Measurements from ENCODE around the gene CDH18.

CDH18 gene

GRCh38 chr5:19565466-19565865, 422.5 kb downstream of the CDH18 start:
- DNase-seq = no peak

DNA sequence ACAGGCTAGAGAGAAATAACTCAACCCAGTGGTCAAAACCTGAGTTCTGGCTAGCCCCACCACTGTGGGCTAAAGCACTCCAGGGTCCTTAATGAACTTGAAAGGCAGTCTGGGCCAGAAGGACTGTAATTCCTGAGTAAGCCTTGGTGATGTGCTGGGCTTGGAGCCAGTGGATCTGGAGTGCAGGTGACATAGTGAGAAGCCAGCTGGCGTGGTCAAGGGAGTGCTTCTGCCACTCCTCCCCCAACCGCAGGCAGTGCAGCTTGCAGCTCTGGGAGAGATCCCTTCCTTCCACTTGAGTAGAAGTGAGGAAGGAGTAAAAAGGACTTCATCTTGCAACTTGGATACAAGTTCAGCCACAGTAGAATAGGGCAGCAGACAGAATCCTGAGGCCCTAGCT, 424.0 kb downstream of the CDH18 start:
- DNase-seq = no peak

DNA sequence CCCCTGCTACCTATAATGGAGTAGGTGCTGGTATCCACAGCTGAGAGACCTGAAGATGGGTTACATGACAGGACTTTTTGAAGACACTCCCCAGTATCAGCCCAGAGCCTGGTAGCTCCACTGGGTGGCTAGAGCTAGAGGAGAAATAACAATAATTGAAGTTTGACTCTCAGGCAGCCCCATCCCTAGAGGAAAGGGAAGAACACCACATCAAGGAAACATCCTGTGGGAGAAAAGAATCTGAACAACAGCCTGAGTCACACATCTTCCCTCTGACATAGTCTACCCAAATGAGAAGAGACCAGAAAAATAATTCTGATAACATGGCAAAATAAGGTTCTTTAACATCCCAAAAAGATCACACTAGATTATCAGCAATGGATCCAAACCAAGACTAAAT, 432.1 kb downstream of the CDH18 start:
- DNase-seq = no peak

DNA sequence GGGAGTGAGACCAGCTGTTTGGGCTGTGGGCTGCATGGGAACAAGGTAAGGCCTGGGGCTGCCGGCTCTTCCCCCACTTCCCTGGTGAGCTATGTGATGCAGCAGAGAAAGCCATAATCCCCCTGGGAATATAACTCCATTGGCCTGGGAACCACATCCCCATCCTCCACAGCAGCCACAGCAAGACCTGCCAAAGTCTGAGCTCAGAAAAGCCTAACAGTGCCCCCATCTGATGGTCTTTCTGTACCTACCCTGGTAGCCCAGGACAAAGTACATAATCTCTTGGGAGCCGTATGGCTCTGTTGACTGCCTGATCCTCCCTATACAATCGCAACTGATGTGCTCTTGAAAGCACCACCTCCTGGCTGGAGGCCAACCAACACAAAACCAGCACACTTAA, 432.6 kb downstream of the CDH18 start:
- DNase-seq = no peak

DNA sequence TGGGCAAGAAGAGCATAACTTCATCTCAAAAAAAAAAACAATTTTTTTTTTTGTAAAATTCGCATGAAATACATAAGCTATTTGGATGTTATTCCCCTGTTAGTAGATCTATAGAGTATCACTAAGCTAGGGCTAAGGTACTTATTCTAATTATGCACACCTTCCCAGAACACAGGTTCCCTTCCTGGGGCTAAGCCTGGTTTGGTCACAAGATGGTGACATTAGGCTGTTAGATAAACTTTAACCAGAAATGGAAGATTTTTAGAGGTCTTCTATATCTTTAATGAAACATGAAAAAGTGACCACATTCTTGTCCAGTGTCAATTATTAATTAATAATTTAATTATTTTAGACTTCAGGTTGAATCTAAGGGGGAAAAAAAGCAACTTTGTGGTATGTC, 433.5 kb downstream of the CDH18 start:
- no peak for DNase-seq

DNA sequence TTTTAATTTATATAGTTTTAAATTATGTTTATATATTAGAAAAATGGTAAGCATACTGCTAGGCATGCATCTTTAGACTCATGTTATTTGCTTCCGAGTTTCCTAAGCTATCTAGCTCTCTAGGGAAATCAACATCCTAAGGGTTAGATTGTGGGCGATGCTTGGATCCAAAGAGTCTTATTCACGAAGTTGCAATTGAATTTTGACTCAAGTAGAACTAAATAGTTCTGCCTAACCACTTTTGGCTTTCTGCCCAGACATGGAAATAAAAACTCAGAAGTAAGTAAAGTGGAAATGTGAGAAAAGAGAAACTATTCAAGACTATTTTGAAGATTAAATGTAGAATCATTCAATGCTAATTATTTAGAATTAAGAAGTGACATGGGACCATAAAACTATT, 440.4 kb downstream of the CDH18 start:
- no peak for DNase-seq

- DNase-seq = no peak
Measured at GRCh38 chr5:19546521-19546920, 441.5 kb downstream of the CDH18 start.

DNA sequence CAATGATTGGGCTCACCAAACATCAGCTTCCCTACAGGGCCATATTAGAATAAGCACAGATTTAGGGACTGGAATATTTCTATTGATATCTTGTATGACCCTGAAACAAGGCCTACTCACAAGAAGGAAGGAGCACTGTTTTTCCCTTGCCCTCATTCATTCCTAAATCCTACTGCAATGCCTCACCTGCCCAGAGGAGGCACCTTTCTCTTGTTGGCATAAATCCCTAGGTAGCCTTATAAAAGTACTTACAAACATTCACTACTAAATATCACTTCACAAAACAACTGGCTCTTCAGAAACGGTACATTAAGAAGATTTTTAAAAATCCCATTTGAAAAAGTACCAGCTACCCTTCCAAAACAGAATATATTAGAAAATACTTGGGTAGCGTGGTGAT, 449.4 kb downstream of the CDH18 start:
- no peak for DNase-seq

- DNase-seq = no peak
Measured at GRCh38 chr5:19536387-19536786, 451.6 kb downstream of the CDH18 start.

DNA sequence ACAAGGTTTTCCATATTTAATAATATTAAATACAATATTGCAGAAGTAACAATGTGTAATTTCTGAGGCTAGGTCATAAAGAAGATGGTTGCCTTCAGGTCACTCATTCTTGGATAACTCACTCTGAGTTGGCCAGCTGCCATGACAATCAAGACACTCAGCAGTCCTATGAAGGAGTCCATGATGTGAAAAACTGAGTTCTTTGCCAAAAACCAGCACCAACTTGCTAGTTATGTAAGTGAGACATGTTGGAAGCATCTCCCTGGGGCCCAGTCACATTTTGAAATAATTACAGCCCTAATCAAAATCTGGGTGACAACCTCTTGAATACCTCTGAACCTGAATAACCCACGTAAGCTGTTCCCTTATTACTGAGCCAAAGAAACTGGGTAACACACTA, 453.2 kb downstream of the CDH18 start:
- DNase-seq = no peak

GRCh38 chr5:19532936-19533335, 455.1 kb downstream of the CDH18 start:
- no peak for DNase-seq

DNA sequence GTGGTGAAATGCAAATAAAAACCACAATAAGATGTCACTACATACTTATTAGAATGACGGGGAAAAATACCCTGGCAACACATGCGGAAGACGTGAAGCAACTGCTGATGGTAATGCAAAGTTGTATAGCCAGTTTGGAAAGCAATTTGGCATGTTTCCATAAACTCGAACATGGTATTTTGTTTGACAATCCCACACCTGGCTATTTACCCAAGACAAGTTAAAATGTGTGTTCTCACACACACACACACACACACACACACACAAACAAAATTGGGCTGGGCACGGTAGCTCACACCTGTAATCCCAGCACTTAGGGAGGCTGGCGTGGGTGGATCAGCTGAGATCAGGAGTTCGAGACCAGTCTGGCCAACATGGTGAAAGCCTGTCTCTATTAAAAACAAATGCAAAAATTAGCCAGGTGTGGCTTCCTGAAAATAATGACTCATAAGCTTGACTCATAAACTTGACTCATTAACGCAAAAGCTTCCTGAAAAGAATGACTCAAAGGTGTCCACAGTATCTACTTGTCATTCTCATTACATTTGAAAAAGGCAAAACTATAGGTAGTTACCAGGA, 456.5 kb downstream of the CDH18 start:
- no peak for DNase-seq

DNA sequence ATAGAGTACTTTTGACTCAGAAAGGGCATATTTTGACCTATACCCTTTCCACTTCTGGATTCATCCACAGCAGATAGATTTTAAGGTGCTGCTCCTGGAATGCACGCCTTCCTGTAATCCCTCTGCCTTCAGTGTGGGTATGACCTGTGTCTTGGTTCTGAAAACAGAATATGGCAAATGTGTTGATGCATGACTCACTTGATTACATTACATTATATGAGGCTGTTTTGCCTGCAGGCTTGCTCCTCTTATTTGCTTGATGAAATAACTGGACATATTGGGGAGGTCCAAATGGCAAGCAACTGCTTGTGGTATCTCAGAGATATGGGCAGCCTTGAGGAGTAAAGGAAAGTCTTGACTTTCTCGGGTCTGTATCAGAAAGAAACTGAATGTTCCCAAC, 468.6 kb downstream of the CDH18 start:
- no peak for DNase-seq

GRCh38 chr5:19498852-19499251, 489.1 kb downstream of the CDH18 start:
- no peak for DNase-seq

DNA sequence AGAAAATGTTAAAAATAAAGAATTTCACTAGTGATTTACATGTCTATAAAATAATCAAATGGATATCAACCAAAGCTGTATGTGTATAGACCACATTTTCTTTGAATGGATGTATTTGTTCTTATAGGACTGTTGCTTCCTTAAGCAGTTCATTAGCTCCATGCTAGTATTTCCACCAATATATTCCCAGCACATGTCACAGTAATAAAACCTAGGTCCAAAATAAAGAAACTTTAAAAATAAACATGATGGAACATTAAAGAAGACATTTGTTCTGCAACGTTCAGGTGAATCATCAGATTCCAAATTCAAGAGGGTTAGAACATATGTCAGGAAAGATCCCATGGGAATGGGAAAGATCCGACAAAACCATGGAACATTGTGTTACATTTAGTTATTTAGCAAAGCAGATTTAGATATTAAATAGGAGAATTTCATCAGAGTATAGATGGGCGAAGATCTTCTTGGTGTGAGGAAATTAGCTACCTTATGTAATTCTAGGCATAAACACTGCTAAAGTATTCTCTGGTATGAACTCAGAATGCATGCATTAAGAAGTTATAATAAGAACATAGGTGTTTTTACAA, 490.7 kb downstream of the CDH18 start:
- DNase-seq = no peak

DNA sequence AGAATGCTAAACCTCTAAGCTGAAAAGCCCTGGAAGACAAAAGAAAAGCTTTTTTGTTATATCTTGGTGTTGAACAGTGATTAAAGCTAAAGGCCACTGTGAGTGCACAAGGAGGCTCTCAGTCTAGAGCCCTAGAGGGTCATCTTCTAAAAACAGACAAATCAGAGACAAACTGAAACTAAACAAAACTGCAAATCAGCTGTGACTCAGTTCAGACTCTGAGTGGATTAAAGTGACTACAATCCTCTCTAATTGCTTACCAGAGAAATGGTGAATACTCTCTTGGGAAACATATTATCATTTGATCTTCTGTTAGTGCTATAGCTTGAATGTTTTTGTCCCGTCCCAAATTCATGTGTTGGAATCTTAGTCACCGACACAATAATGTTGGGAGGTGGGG, 491.9 kb downstream of the CDH18 start:
- no peak for DNase-seq

DNA sequence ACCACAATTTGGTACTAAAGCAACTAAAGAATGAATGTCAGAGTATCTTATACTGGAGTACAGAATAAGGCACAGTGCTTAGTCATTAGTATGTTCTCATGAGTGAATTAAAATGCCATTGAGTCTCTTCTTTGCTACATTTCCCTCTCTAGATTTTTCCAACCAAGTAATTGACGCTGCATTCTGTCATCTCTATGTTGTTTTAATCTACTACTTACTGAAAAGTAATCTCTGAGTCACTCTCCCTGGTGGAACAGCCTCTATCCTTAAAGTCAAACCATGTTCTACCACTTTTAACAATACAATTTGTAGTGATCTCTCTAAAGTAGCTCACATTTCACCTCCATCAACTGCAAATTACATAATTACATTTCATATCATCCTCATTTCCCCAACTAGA, 495.1 kb downstream of the CDH18 start:
- no peak for DNase-seq

- no peak for DNase-seq
Measured at GRCh38 chr5:19488786-19489185, 499.2 kb downstream of the CDH18 start.

- DNase-seq = no peak
Measured at GRCh38 chr5:19487480-19487879, 500.5 kb downstream of the CDH18 start.

DNA sequence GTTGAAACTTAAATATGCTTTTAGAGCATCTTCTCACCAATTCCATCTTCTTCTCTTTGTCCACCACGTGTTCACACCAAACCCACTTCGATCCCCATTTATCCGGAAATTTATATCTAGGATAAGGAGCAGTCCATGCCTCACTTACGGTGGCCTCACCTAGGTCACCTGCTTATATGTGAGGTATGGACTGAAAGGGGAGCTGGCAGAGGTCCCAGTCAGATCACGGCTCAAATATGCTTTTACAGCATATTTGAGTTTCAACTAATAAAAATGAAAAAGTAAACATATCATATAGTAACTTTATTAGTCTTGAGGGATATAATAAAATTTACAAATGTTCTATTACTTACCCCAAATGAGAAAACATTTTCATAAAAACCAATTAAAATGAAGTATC, 508.4 kb downstream of the CDH18 start:
- no peak for DNase-seq

DNA sequence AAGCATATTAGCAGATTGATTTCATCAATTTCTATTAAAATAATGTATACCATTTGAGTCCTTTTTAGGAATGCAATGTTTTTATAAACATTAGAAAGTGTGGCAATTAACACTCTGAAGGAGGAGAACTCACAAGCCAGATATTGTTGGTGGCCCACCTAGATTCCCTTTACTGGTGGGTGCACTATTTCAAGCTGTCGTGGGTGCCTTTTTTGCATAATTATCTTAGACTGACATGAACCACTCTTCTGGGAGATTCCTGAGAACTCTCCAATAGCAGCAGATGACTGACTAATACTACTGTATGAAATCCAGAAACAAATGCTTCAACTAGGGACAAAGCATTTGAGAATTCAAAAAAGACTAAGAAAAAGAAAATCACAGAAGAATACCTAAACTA, 526.0 kb downstream of the CDH18 start:
- no peak for DNase-seq

- DNase-seq = no peak
Measured at GRCh38 chr5:19424506-19424905, 563.5 kb downstream of the CDH18 start.
